HG03159 (cell line): Measurements from ENCODE around the gene TSHR.

ENCODE experiments used
- ATAC-seq: cut with Tn5 transposase; IDR thresholded peaks from one replicate; pipeline ENCODE4 v1.9.1; 2021; ENCODE audit warnings: mild to moderate bottlenecking, moderate library complexity; ENCODE audit not compliant: unreplicated experiment

Gene TSHR

GRCh38 chr14:81170829-81171195 is 215.4 kb downstream of the TSHR start:
- no peak for ATAC-seq

GRCh38 chr14:81172353-81172752 is 216.9 kb downstream of the TSHR start:
- ATAC-seq, result peak; percentile 33

GRCh38 chr14:81172881-81173280 is 217.5 kb downstream of the TSHR start:
- ATAC-seq, result peak; percentile 3

GRCh38 chr14:81176241-81176640 is 220.8 kb downstream of the TSHR start:
- no peak for ATAC-seq

- no peak for ATAC-seq
These were observed 221.8 kb downstream of the TSHR start for GRCh38 chr14:81177225-81177624.

GRCh38 chr14:81178063-81178462 is 222.6 kb downstream of the TSHR start:
- ATAC-seq, result peak; percentile 71

GRCh38 chr14:81179631-81180030 is 224.2 kb downstream of the TSHR start:
- ATAC-seq, result no peak

GRCh38 chr14:81187832-81188522 is 232.6 kb downstream of the TSHR start:
- peak; percentile 92 for ATAC-seq

- ATAC-seq, result no peak
These were observed 237.2 kb downstream of the TSHR start for GRCh38 chr14:81192594-81192993.

- peak; percentile 70 for ATAC-seq
These were observed 238.7 kb downstream of the TSHR start for GRCh38 chr14:81193924-81194633.
